Renal cortex interstitium (tissue), 15 donors: ENCODE results near the gene MSMB. TPM values are rescaled to one million over a fixed set of nuclear protein-coding genes. Genes with fewer than 3 reads are reported as not detected.
"Not testable (repeated sequence)": the region's sequence is repeated elsewhere in the genome, so short reads cannot be mapped to it uniquely, and the experiment has no call there.

Experiments used
- DNase-seq, 11 donors: peaks; one replicate each; pipeline ENCODE4 v3.0.0-alpha.2; 2013; ENCODE audit warnings: low read depth in 9 of 11, low spot score in 4 of 11; ENCODE audit errors: extremely low read depth in 1 of 11
- long read RNA-seq, 16 experiments: transcript quantifications; one replicate each; lab custom pipeline, GENCODE V29; 2026
- polyA plus RNA-seq, 3 donors: library from polyadenylated mRNA; unstranded; fragments of 120-200 nt; gene quantifications; one replicate each; pipeline ENCODE4 v1.2.1, GENCODE V29; 2013; ENCODE audit not compliant: insufficient read length in 3 of 3

The MSMB gene, protein sequence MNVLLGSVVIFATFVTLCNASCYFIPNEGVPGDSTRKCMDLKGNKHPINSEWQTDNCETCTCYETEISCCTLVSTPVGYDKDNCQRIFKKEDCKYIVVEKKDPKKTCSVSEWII
- polyA plus RNA-seq: not detected
- long read RNA-seq, donor 1: 0 reads
- long read RNA-seq, donor 2: 0 reads
- long read RNA-seq, donor 3: 0 reads
- long read RNA-seq, donor 4: 0 reads
- long read RNA-seq, donor 5: 0 reads
- long read RNA-seq, donor 6: 0 reads
- long read RNA-seq, donor 7: 0 reads
- long read RNA-seq, donor 8: 0 reads
- long read RNA-seq, donor 9: 0 reads
- long read RNA-seq, donor 10: 0 reads
- long read RNA-seq, donor 11: 0 reads
- long read RNA-seq, donor 12: 0 reads
- long read RNA-seq, donor 13: 0 reads
- long read RNA-seq, donor 14: 0 reads
- long read RNA-seq, donor 15: 0 reads
- long read RNA-seq, donor 16: 0 reads

DNA sequence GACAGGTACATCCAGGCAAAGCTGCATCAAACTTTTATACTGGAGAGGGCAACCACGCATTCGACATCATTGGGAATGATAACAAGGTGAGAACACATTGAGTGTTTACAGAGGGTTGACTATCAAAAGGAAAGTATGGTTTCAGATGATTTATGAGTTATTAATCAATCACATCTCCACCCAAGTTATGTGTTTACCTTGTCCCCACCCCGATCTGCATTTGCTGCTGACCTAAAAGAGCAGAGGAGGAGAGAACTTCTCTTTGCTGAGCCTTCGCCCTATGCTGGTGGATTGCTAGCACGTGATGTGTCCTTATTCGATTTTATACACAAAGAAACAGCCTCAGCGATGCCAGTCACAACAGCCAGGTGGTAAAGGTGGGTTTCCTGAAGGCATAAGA is at the start of gene MSMB:
MSMB (minus strand) TSS at position 9 of the 400 bp plus-strand sequence. CDS start 32 bp downstream, outside the sequence.
- DNase-seq: no peak

DNA sequence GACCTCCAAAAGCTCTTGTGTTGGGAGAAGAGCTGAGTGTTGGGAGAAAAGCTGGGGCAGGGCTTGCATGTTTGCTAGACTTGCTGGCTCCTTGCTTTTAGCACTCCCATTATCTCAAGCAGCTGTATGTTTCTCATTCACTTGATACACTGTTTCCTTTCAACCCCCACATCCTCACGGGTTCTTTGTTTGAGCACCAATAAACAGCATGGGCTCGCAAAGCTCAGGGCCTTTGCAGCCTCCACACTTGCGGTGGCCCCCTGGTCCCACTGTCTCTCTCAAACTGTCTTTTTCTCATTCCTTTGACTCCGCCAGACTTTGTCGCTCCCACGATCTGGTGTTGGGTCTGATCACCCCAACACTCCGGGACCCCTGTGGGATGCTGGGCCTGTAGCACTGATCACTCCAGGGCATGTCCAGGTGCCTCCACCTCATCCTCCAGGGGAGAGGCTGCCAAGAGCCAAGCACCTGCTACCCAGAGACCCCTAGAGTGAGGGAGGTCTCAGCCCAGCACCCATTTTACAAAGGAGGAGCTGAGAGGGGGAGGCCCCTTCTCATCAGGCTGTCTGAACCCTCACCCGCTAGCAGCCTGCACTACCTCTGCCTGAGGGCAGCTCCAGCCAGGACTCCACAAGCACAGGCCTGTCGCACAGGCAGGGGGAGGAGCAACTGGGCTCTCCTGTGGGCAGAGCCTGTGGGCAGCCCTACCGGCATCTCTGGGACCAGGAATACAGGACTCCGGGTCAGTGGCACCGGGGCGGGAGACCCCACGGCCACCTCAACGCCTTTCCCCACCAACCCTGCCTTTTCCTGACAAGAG is 49.1 kb upstream of the MSMB start:
- DNase-seq: no peak

DNA sequence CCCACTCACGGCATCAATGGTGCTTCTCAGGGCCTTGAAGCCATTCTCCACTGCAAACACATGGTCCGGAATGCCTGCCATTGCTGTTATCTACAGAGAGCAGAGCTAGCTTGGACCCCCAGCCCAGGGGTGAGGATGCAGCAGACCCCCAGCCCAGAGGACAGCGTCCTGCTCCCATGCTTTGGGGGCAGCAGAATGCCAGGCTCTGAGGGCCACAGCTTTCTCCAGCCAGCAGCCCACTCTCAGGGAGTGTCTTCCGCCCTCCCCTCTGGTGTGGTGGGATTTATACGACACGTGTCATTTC is 48.1 kb upstream of the MSMB start:
- no peak for DNase-seq

DNA sequence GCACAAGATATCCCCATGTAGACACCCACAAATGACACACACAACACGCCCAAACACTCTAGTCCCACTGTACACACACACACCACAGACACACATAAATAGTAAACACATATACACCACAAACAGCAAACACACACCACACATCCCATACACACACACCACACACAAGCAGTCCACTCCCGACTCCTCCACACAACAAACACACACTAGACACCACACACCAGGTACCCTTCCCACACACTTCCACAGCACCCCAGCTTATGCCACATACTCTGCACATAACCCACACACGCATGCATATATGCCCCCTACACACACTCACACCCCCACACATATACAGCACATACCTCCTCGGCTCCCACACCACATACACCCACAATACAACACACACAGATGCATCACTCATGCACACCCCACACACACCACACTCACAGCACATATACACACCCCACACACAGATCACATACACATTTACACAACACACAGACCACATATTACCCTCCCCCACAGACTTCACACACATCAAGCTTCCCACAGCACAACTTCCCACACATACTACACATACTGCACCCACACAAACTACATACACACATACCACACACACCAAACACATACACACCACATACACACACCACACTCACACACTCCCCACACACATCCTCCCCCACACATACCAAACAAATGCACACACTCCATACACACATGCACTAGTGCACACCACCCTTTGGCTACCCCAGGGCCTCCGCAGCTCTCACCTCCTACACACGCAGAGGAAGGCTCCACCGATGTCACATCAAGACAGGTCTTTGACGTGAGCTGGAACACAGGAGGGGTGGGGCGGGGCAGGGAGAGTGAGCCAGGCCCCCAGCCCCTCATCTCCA is 47.5 kb upstream of the MSMB start:
- not testable (repeated sequence) for DNase-seq

DNA sequence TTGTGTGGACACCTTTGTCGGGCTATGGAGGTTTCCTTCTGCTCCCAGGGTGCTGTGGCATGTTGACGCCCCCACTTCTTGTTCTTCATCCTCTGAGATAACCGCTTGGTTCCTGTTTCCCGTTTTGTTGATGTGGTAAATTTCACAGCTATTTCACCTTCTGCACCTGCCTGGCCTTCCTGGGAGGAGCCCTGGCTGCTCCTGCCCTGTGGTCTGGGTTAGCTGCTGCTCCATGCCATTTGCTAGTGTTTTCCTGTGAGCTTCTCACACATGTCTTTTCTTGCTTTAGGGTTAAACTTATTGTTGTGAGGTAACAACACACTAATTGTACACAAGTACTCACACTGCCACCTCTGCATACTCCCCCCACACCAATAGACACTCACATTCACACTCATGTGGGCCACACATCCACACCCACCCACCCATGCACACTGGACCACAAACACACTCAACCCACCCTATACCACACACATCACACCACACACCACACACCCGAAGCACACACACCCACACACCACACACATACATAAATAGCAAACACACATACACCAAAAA is 46.5 kb upstream of the MSMB start:
- DNase-seq: no peak

DNA sequence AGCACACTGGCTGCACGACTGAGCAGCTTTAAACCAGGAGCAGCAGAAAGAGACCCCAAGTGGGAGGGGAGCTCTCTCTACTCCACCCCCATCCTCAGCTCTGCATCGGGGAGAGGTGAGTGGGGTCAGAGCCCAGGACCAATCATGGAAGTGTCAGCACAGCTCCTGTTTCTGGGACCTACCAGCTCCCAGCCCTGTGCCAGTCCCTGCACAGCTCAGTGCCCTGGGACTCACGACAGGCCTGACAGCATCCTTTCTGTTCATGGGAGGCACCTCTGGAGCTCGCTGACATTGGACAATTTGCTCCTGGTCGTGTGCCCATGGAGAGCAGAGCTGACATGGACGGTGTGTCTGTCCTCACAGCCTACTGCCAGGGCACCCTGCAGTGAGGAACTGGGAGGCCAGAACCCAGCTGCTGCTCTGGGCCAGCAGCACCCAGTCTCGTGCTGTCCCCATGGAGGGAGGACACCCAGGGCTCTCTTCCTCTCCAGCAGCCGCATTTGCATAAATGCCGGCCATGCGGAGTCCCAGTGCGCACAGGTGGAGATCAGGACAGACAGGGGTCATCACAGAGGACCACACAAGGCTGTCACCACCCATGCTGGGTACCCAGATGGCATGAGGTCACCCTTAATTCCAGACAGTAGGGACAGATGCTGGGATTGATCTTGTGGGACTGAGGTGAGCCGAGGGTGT is 45.9 kb upstream of the MSMB start:
- DNase-seq: no peak

DNA sequence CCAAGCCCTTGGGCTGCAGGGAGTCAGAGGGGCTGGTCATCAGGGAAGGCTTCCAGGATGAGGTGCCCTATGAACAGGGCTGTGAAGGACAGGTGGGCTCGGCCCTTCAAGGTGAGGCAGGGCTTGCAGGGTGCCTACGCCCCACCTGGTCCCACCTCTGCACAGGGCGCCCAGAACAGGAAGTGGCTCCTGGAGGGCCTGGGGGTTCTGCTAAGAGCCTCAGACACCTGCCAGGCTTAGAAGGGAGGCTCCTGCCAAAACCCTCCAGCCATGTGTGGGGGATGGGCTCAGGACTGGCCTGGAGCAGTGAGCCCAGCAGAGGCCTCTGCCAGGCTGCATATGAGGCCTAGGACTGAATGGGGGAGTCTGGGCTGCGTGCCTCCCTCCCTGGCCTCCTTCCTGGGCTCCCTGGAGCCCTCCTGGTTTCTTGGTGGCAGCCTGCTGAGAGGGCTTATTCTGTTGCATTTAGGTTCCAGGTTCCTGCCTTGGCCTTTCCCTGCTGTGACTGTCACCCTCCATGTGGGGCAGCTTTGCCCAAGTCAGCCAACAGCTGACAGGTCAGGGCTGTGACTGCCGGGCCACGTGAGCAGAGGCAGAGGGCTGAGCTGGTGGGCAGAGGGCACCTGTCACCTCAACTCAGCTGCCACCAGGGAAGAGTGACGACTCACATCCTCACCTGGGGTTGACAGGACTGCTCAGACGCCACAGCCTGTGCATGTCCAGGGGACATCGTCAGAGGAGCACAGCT is 45.2 kb upstream of the MSMB start:
- no peak for DNase-seq

DNA sequence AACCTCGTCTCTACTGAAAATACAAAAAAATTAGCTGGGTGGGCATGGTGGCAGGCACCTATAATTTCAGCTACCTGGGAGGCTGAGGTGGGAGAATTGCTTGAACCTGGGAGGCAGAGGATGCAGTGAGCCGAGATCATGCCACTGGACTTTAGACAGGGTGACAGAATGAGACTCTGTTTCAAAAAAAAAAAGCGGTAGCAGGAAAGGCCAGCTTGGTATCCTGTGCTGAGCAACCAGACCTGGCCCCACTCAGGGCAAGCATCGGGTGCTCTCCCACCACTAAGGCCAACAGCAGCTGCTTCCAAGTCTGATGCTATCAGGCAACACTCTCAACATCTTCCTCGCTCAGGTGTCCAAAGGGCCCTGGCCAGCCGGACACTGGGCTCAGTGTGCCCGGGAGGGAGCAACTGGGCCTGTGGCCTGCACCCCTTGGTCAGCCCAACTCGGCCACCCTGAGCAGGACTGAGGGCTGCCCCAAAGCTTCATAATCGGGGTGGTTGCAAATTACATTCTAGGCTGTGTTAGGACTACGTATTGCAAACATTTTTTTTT is 44.3 kb upstream of the MSMB start:
- no peak for DNase-seq

DNA sequence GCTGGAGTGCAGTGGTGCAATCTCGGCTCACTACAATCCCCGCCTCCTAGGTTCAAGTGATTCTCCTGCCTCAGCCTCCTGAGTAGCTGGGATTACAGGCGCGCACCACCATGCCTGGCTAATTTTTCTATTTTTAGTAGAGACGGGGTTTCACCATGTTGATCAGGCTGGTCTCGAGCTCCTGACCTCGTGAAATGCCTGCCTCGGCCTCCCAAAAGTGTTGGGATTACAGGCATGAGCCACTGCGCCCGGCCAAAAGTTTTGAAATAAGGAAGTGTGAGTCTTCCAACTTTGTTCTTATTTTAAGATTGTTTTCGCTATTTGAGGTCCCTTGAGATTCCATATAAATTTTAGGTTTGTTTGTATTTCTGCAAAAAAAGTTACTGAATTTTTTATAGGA is 41.3 kb upstream of the MSMB start:
- DNase-seq: not testable (repeated sequence)

DNA sequence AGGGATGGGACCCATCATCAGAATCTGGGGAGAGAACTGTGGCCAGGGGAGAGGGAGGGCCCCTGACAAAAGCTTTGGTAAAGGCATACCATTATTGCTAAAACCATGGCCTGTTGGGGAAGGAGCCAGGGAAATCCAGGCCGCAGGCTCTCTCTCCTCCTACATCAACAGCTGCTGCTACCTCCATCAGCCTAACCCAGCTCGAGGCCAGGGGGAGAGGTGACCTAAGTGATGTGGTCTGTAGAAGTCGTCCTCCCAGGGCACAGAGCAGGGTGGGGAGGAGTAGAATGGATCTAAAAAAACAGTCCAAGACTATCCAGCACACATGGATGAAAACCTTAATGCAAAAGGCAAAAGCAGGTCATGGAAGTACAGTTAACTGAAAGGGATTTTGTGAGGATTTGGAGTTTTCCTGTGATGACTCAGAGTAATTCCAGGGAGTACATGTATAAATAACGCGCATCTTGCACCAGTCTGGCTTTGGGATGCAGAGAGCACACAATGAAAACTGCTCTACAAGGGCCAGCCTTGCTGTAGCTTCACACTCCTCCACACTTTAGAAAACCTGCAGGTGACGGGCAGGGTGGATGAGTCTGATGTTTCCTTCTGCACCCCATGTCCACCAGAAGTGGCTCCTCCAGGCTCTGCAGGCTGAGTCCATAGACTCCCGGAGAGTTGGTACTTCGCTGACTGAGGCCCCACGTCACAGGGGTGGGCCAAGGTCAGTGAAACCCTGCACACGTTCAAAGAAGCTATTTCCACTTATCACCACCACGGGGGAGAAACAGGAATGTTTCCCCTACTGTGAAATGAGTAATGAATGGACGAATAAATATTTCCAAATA is 38.5 kb upstream of the MSMB start:
- no peak for DNase-seq

DNA sequence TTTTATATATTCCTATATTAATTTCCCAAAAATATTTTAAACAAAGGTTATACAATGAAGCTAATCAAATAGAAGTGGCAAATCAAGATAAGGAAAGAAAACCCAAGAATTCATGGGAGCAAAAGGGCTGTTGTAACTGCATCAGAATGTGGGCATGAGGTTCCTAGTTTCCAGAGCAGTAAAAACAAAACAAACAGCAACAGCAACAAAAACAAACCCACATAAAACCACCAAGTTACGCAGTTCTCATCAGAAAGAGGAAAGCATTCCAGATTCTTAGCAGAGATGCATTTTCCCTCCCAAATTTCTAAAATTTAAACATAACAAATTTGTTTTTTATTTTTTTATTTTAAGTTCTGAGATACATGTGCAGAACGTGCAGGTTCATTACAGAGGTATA is 34.8 kb upstream of the MSMB start:
- no peak for DNase-seq

DNA sequence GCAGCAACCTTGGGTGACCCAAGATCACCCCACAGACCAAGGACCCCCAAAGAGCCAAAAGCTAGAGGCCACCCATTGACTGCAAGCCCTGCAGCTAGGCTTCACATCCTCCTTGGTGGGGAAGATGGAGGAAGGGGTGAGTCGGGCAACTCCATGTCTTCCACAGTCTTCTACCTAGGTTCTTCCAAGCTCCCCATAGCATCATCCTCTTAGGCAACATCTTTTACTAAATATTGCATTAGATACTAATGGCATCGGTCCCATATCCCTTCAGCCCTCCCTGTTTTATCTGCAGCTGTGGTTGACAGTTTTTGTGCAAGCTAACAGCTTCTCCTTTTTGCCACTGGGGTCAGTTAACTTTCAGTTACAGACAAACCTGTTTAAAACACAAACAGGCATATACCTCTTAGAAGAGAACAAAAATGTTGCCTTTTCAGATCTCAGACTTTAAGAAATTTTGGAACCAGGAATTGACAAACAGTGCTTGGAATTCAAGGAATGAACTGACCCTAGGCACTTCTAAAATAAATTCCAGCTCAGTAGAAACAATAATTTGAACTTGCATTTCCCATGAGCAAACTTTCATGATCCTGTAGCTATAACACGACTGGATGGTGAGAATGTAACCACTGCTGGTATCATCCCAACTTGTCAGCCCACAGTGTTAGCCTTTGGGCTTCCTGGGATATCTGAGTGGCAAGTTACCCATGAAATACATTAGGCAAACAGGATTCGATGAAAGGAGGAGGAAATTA is 33.9 kb upstream of the MSMB start:
- DNase-seq: no peak

DNA sequence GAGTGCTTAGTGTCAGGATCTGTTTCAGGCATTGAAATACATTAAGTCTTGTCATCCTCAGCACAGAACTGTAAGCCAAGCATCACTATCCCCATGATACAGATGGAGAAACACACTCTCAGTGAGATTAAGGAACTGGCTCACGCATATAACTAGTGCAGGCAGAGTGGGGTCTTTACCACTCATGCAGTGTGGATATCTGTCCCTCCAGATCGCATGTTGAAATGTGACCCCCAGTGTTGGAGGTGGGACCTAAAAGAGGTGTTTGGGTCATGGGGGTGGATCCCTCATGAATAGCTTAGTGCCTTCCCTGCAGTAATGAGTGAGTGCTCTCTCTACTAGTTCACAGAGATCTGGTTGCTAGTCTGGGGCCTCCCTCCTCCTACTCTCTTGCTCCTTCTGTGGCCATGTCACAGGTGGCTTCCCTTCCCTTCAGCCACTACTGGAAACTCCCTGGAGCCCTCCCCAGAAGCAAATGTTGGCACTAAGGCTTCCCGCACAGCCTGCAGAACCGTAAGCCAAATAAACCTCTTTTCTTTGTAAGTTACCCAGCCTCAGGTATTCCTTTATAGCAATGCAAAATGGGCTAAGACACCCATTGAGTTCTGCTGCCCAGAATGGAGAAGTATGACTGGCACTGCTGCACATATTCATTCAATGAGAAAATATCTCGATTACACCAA is 31.8 kb upstream of the MSMB start:
- no peak for DNase-seq

DNA sequence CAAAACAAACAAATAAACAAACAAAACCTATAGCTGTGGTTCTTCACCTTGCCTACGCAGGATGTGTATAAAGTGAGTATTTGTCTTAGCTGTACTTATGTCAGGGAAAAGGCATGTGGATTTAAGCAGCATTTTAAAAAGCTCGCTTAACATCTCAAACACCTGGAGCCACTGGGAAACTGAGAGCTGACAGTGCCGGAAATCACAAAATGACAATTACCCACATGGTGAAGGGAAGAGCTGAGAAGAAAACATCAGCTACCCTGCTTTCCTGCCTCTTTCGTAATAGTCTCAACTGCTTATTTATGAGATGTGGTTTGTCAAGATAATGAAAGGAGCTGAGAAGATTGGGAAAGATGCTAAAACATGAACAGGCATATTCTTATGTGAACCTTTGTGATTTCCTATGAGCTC is 31.1 kb upstream of the MSMB start:
- DNase-seq: no peak

DNA sequence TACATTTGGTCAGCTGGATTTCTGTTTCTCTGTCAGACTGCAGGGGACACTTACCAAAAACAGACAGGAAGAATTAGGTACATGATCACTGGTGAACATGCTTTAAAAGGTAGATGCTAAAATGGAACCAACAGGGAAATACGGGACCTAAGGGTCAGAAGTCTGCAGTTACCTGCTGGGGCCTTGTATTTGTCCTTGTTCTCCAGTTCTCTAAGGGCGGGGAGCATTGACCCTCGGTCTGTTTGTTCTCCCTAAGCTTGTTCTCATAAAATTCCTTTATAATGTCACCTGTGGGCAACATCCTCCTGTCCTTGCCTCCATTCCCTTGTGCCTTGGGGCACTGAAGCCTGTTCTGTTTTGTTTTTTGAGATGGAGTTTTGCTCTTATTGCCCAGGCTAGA is 29.8 kb upstream of the MSMB start:
- DNase-seq: no peak
